H1 (cell line): ENCODE data around the gene AMER2. TPM values are rescaled to one million over a fixed set of nuclear protein-coding genes. Genes with fewer than 3 reads are reported as not detected.

Source experiments
- CTCF ChIA-PET: fragments of 300-600 bp; sonication (Branson Sonifier 250); formaldehyde crosslinking; loops from one replicate; lab custom pipeline; 2021; ENCODE audit not compliant: partially characterized antibody; lab: Charles Lee
- POLR2A ChIA-PET: fragments of 300-600 bp; sonication (Branson Sonifier 250); formaldehyde crosslinking; loops from one replicate; lab custom pipeline; 2021; ENCODE audit warnings: inconsistent platforms; ENCODE audit not compliant: partially characterized antibody; lab: Charles Lee
- DNase-seq, 2 experiments: peaks; one replicate each; pipeline versions ENCODE4 v3.0.0 to v3.0.0-alpha.2; 2010 to 2022; ENCODE audit warnings: low spot score in 2 of 2, low read depth in 1 of 2, mixed read lengths in 1 of 2
- FAIRE-seq: peaks from 2 replicates; lab custom pipeline; 2011; peaks lifted over from hg19 to GRCh38; lab: Jason Lieb, UNC
- H2AFZ ChIP-seq: 2 replicates; pipeline ENCODE4 v1.8.1; 2012; ENCODE audit warnings: low read length, inconsistent platforms
- H2AK5ac ChIP-seq: 2 replicates; pipeline ENCODE4 v1.6.1; 2013; ENCODE audit warnings: low read depth, low read length
- H2BK120ac ChIP-seq: replicated peaks from 2 replicates; pipeline ENCODE3; 2013; ENCODE audit warnings: low read depth, low read length, inconsistent platforms
- H2BK12ac ChIP-seq: 2 replicates; pipeline ENCODE4 v1.6.1; 2013; ENCODE audit warnings: low read depth, low read length
- H2BK15ac ChIP-seq: 2 replicates; pipeline ENCODE4 v1.6.1; 2013; ENCODE audit warnings: low read length
- H2BK20ac ChIP-seq: 2 replicates; pipeline ENCODE4 v1.6.1; 2013; ENCODE audit warnings: low read length
- H2BK5ac ChIP-seq: 2 replicates; pipeline ENCODE4 v1.6.1; 2013; ENCODE audit warnings: low read depth, low read length
- H3K14ac ChIP-seq: 2 replicates; pipeline ENCODE4 v1.6.1; 2013; ENCODE audit warnings: inconsistent platforms; ENCODE audit not compliant: insufficient read length
- H3K18ac ChIP-seq: 2 replicates; pipeline ENCODE4 v1.6.1; 2013; ENCODE audit warnings: low read length; ENCODE audit errors: extremely low read depth
- H3K23ac ChIP-seq: 2 replicates; pipeline ENCODE4 v1.6.1; 2013; ENCODE audit warnings: inconsistent platforms; ENCODE audit not compliant: insufficient read length
- H3K23me2 ChIP-seq: 2 replicates; pipeline ENCODE4 v1.6.1; 2013; ENCODE audit warnings: low read depth, low read length
- H3K27ac ChIP-seq: 2 replicates; pipeline ENCODE4 v1.6.1; 2011; ENCODE audit warnings: low read depth, low read length, inconsistent platforms
- H3K27me3 ChIP-seq, 4 experiments: replicated peaks in 1 of 4; 1 replicate in 1 of 4; 2 replicates in 3 of 4; pipeline versions ENCODE4 v1.6.1 to v1.8.1; 2011 to 2013; ENCODE audit warnings: low read length in 3 of 4, mild to moderate bottlenecking in 3 of 4, inconsistent platforms in 2 of 4, mixed read lengths in 2 of 4, moderate library complexity in 1 of 4; ENCODE audit not compliant: control insufficient read depth in 3 of 4, insufficient read depth in 3 of 4; ENCODE audit errors: extremely low read depth in 1 of 4
- H3K36me3 ChIP-seq, 4 experiments: 2 replicates each; pipeline versions ENCODE4 v1.6.1 to v1.8.1; 2011 to 2013; ENCODE audit warnings: mild to moderate bottlenecking in 4 of 4, low read length in 3 of 4, moderate library complexity in 2 of 4, control low read depth in 1 of 4, inconsistent platforms in 1 of 4; ENCODE audit not compliant: insufficient read depth in 4 of 4, control insufficient read depth in 2 of 4
- H3K4ac ChIP-seq: replicated peaks from 2 replicates; pipeline ENCODE3; 2013; ENCODE audit warnings: low read length, low read depth, mixed read lengths, inconsistent platforms; ENCODE audit not compliant: insufficient read length
- H3K4me1 ChIP-seq, 4 experiments: replicated peaks in 1 of 4; 1 replicate in 1 of 4; 2 replicates in 3 of 4; pipeline versions ENCODE4 v1.6.1 to v1.8.1; 2011 to 2013; ENCODE audit warnings: low read length in 3 of 4, inconsistent platforms in 2 of 4, mixed read lengths in 1 of 4; ENCODE audit not compliant: insufficient read depth in 4 of 4, control insufficient read depth in 3 of 4
- H3K4me2 ChIP-seq, 2 experiments: 2 replicates each; pipeline versions ENCODE4 v1.6.1 to v1.8.1; 2011 to 2013; ENCODE audit warnings: low read depth in 2 of 2, low read length in 2 of 2, control low read depth in 1 of 2, inconsistent platforms in 1 of 2, mild to moderate bottlenecking in 1 of 2; ENCODE audit not compliant: insufficient read depth in 1 of 2
- H3K4me3 ChIP-seq, 4 experiments: fragments of 200-600, 300-600 bp in 1 of 4; sonication (generic), shearing (Covaris generic), sonication (Bioruptor Twin) in 1 of 4; 2 replicates each; pipeline versions ENCODE4 v1.5.1 to v1.8.1; 2011 to 2016; ENCODE audit warnings: low read length in 4 of 4, low read depth in 3 of 4, control low read depth in 2 of 4, inconsistent platforms in 2 of 4, mild to moderate bottlenecking in 2 of 4, mixed read lengths in 1 of 4, moderate library complexity in 1 of 4; ENCODE audit not compliant: insufficient read depth in 2 of 4; ENCODE audit errors: extremely low read depth in 1 of 4
- H3K56ac ChIP-seq: replicated peaks from 2 replicates; pipeline ENCODE3; 2013; ENCODE audit warnings: low read depth, mild to moderate bottlenecking, mixed read lengths, low read length, inconsistent platforms; ENCODE audit not compliant: insufficient read length
- H3K79me1 ChIP-seq: 2 replicates; pipeline ENCODE4 v1.6.1; 2013; ENCODE audit warnings: low read depth, low read length, control low read depth
- H3K79me2 ChIP-seq, 2 experiments: 2 replicates each; pipeline versions ENCODE4 v1.6.1 to v1.8.1; 2012 to 2013; ENCODE audit warnings: low read length in 2 of 2, mild to moderate bottlenecking in 2 of 2, inconsistent platforms in 1 of 2; ENCODE audit not compliant: insufficient read depth in 2 of 2, control insufficient read depth in 1 of 2
- H3K9ac ChIP-seq, 4 experiments: replicated peaks in 1 of 4; 1 replicate in 1 of 4; 2 replicates in 3 of 4; pipeline versions ENCODE4 v1.6.1 to v1.8.1; 2011 to 2013; ENCODE audit warnings: low read depth in 3 of 4, low read length in 3 of 4, control low read depth in 2 of 4, mild to moderate bottlenecking in 2 of 4, moderate library complexity in 2 of 4, inconsistent platforms in 1 of 4; ENCODE audit errors: extremely low read depth in 1 of 4
- H3K9me3 ChIP-seq, 2 experiments: 2 replicates each; pipeline versions ENCODE4 v1.6.1 to v1.8.1; 2012 to 2013; ENCODE audit warnings: mild to moderate bottlenecking in 2 of 2, moderate library complexity in 2 of 2, control low read depth in 1 of 2, inconsistent platforms in 1 of 2, low read depth in 1 of 2, low read length in 1 of 2, mixed read lengths in 1 of 2; ENCODE audit not compliant: insufficient read depth in 2 of 2
- H4K20me1 ChIP-seq, 2 experiments: replicated peaks in 1 of 2; 2 replicates each; pipeline versions ENCODE3 to v1.8.1; 2011 to 2013; ENCODE audit warnings: inconsistent platforms in 2 of 2, low read length in 2 of 2, mild to moderate bottlenecking in 1 of 2; ENCODE audit not compliant: insufficient read depth in 2 of 2, control insufficient read depth in 1 of 2
- H4K5ac ChIP-seq: 2 replicates; pipeline ENCODE4 v1.6.1; 2013; ENCODE audit warnings: low read length, low read depth, mixed read lengths, inconsistent platforms; ENCODE audit not compliant: insufficient read length
- H4K8ac ChIP-seq: 2 replicates; pipeline ENCODE4 v1.8.0; 2013; ENCODE audit warnings: mild to moderate bottlenecking, moderate library complexity, low read length, inconsistent platforms; ENCODE audit not compliant: insufficient read depth; ENCODE audit errors: extremely low read depth
- H4K91ac ChIP-seq: replicated peaks from 2 replicates; pipeline ENCODE3; 2013; ENCODE audit warnings: low read length, mixed read lengths, inconsistent platforms; ENCODE audit not compliant: insufficient read length
- RAD21 ChIP-seq, 2 experiments: IDR thresholded peaks in 1 of 2; conservative IDR thresholded peaks in 1 of 2; 2 replicates each; pipeline ENCODE4 v1.6.1; 2011; ENCODE audit warnings: low read depth in 2 of 2, low read length in 2 of 2, improper control_type of control experiment in 1 of 2, inconsistent platforms in 1 of 2, mild to moderate bottlenecking in 1 of 2, moderate library complexity in 1 of 2
- WGBS, 2 experiments: shearing (Covaris generic) in 1 of 2; methylation state at CpG; one replicate each; pipeline versions ENCODE4 v1.1.6 to v1.1.7; 2013 to 2015; ENCODE audit warnings: low lambda C conversion rate in 2 of 2, mixed read lengths in 2 of 2, inconsistent platforms in 1 of 2, low coverage in 1 of 2, missing lambda C conversion rate in 1 of 2; ENCODE audit not compliant: insufficient replicate concordance in 2 of 2, insufficient coverage in 1 of 2, insufficient read length in 1 of 2; ENCODE audit errors: extremely low coverage in 1 of 2, missing lambda C conversion rate in 1 of 2; 5-methylcytosine and 5-hydroxymethylcytosine counted together
- polyA plus RNA-seq, 7 experiments: library from polyadenylated mRNA; depleted of rRNA in 3 of 7; stranded (reverse) in 5 of 7; unstranded in 2 of 7; fragments of >200 nt in 5 of 7; fragments of 200-250 nt in 2 of 7; gene quantifications; 1 replicate in 5 of 7; 2 replicates in 1 of 7; 4 replicates in 1 of 7; pipeline versions ENCODE4 v1.2.1 to v1.2.3, GENCODE V29; 2011 to 2013; ENCODE audit warnings: missing spikeins in 2 of 7, mixed read lengths in 2 of 7
- total RNA-seq: library from RNA; stranded (reverse); fragmentation: NEBNext Ultra II Directional; extraction: Animal tissue kit (Norgen Biotek cat#: 25700); gene quantifications from 2 replicates; pipeline ENCODE4 v1.2.1, GENCODE V29; 2021

Gene AMER2
- total and polyA plus RNA-seq, 2 of the 8 experiments (the other 6 are each of a cell fraction or from before 2014, with no cell fraction given) = 0.14 to 0.50 TPM

GRCh38 chr13:25157681-25158080 is 14.4 kb downstream of the AMER2 start:
- FAIRE-seq (no peak), DNase-seq (no peak)
- no peak overlapping the region for H2AFZ ChIP-seq
- no peak overlapping the region for H3K9ac ChIP-seq
- H3K23me2 ChIP-seq = no peaks in the 10 kb centered on the region
- H3K14ac ChIP-seq = no peak overlapping the region
- no peak overlapping the region for H2BK12ac ChIP-seq
- H3K4me2 ChIP-seq = no peak overlapping the region
- no peak overlapping the region for H3K4me3 ChIP-seq
- no peak overlapping the region for H2BK20ac ChIP-seq
- H3K18ac ChIP-seq = no peak overlapping the region
- H3K27me3 ChIP-seq = no peaks in the 10 kb centered on the region; a peak in 2 of 7 replicates
- H3K23ac ChIP-seq = no peak overlapping the region
- no peak overlapping the region for H4K91ac ChIP-seq
- H4K5ac ChIP-seq = no peak overlapping the region
- 88% methylated on average over 2 of the region's 2 CpGs; no CpG with 5 or more reads in 1 of the 2 experiments for WGBS, 2 experiments
- no peak overlapping the region for H2AK5ac ChIP-seq
- no peak overlapping the region for H2BK5ac ChIP-seq
- H2BK120ac ChIP-seq = no peak overlapping the region
- TF ChIP-seq RAD21 (IDR thresholded peaks at IDR 0.05 in 1 of 2, conservative IDR thresholded peaks at IDR 0.05 in 1 of 2; ENCODE audit: low read depth in 2 of 2, low read length in 2 of 2) = no peak
- H3K9me3 ChIP-seq = no peaks in the 10 kb centered on the region
- H4K8ac ChIP-seq = no peak overlapping the region
- H3K79me1 ChIP-seq = no peaks in the 10 kb centered on the region
- CTCF ChIA-PET = interaction anchor here (1.6 kb wide), 1 partner anchor 67 kb away, joined by 4 read pairs; no protein-coding TSS in a partner anchor
- peaks cover 0 to 9% (median 5%) of the 10 kb centered on the region in 4 experiments; a peak in 5 of 7 replicates for H3K4me1 ChIP-seq
- no peaks in the 10 kb centered on the region for H4K20me1 ChIP-seq
- no peaks in the 10 kb centered on the region for H3K36me3 ChIP-seq
- POLR2A ChIA-PET = no interaction called here
- no peak overlapping the region for H3K27ac ChIP-seq
- no peaks in the 10 kb centered on the region for H3K79me2 ChIP-seq
- no peak overlapping the region for H2BK15ac ChIP-seq
- no peak overlapping the region for H3K56ac ChIP-seq
- H3K4ac ChIP-seq = no peak overlapping the region
